HCT116 (cell line): ENCODE data around the gene CDKN2A. TPM values are rescaled to one million over a fixed set of nuclear protein-coding genes. Genes with fewer than 3 reads are reported as not detected.

Source experiments
- ATAC-seq: fragments of 200-7000 bp; cut with Tn5 transposase; 2 replicates; pipeline ENCODE4 v1.9.1; 2020; ENCODE audit warnings: mild to moderate bottlenecking, moderate library complexity
- BruUV-seq: library from RNA; stranded (reverse); fragments of 400-500 nt; replicated peaks from 2 replicates; lab custom pipeline; 2021; lab: Mats Ljungman, UMichigan
- CTCF ChIA-PET: fragments of 300-600 bp; sonication (Branson Sonifier 250); formaldehyde crosslinking; loops from one replicate; lab custom pipeline; 2021; ENCODE audit warnings: antibody characterized with exemption; lab: Charles Lee
- POLR2A ChIA-PET: fragments of 300-600, 350-600 bp; sonication (Branson Sonifier 250); formaldehyde crosslinking; loops from one replicate; lab custom pipeline; 2021; ENCODE audit warnings: antibody characterized with exemption; lab: Charles Lee
- RAD21 ChIA-PET, 2 experiments: fragments of 300-600 bp; sonication (Branson Sonifier 250); formaldehyde crosslinking; loops; one replicate each; lab custom pipeline; 2023; ENCODE audit warnings: low total read pairs in 2 of 2; ENCODE audit not compliant: uncharacterized antibody in 2 of 2, unreplicated experiment in 2 of 2, low non-redundant PET in 1 of 2; lab: Charles Lee
- DNase-seq: peaks from one replicate; pipeline ENCODE4 v3.0.0-alpha.2; 2010; ENCODE audit warnings: low read depth, low spot score
- H2AFZ ChIP-seq: fragments of 200-600 bp; shearing (Covaris generic), sonication (generic); 2 replicates; pipeline ENCODE4 v1.6.1; 2017; ENCODE audit warnings: low read depth, mixed run types, mixed read lengths, antibody characterized with exemption, low read length; ENCODE audit not compliant: poor library complexity, severe bottlenecking
- H3K27ac ChIP-seq: 2 replicates; pipeline ENCODE4 v1.5.1; 2012; ENCODE audit warnings: low read depth, low read length
- H3K27me3 ChIP-seq: fragments of 200-600 bp; sonication (generic); 2 replicates; pipeline ENCODE4 v1.6.1; 2016; ENCODE audit warnings: mixed run types, low read length, mixed read lengths; ENCODE audit not compliant: insufficient read depth
- H3K36me3 ChIP-seq, 2 experiments: fragments of 200-500 bp in 1 of 2; fragments of 200-600 bp in 1 of 2; sonication (Bioruptor generic) in 1 of 2; sonication (generic) in 1 of 2; 2 replicates each; pipeline versions ENCODE4 v1.5.1 to v1.6.1; 2014 to 2016; ENCODE audit warnings: low read length in 2 of 2, inconsistent platforms in 1 of 2, mixed read lengths in 1 of 2, mixed run types in 1 of 2; ENCODE audit not compliant: insufficient read depth in 2 of 2, control insufficient read depth in 1 of 2
- H3K4me1 ChIP-seq, 2 experiments: fragments of 200-600 bp in 1 of 2; sonication (generic) in 1 of 2; 2 replicates each; pipeline versions ENCODE4 v1.5.1 to v1.6.1; 2012 to 2017; ENCODE audit warnings: low read length in 2 of 2, inconsistent platforms in 1 of 2, mild to moderate bottlenecking in 1 of 2, mixed read lengths in 1 of 2, mixed run types in 1 of 2, moderate library complexity in 1 of 2; ENCODE audit not compliant: insufficient read depth in 2 of 2, control insufficient read depth in 1 of 2
- H3K4me2 ChIP-seq: fragments of 200-600 bp; sonication (generic); 2 replicates; pipeline ENCODE4 v1.6.1; 2017; ENCODE audit warnings: mixed run types, low read length, mixed read lengths
- H3K4me3 ChIP-seq, 2 experiments: fragments of 200-600 bp in 1 of 2; sonication (generic) in 1 of 2; replicated peaks in 1 of 2; 2 replicates each; pipeline ENCODE4 v1.5.1; 2011 to 2016; ENCODE audit warnings: low read length in 2 of 2, control low read depth in 1 of 2, low read depth in 1 of 2, mild to moderate bottlenecking in 1 of 2, mixed read lengths in 1 of 2, mixed run types in 1 of 2
- H3K79me2 ChIP-seq: fragments of 200-600 bp; sonication (generic); 2 replicates; pipeline ENCODE4 v1.6.1; 2017; ENCODE audit warnings: mild to moderate bottlenecking, mixed run types, low read length, moderate library complexity, mixed read lengths; ENCODE audit not compliant: insufficient read depth
- H3K9ac ChIP-seq: fragments of 200-600 bp; sonication (generic); 2 replicates; pipeline ENCODE4 v1.6.1; 2016; ENCODE audit warnings: low read length, mixed read lengths
- H3K9me2 ChIP-seq: fragments of 200-600 bp; sonication (generic), shearing (Covaris generic); 2 replicates; pipeline ENCODE4 v1.6.1; 2017; ENCODE audit warnings: mixed run types, mild to moderate bottlenecking, moderate library complexity; ENCODE audit not compliant: insufficient read depth
- H3K9me3 ChIP-seq, 2 experiments: fragments of 200-500 bp in 1 of 2; fragments of 200-600 bp in 1 of 2; sonication (Bioruptor generic) in 1 of 2; sonication (generic) in 1 of 2; 2 replicates each; pipeline ENCODE4 v1.6.1; 2014 to 2017; ENCODE audit warnings: low read length in 2 of 2, mixed read lengths in 2 of 2, inconsistent platforms in 1 of 2, low read depth in 1 of 2, mild to moderate bottlenecking in 1 of 2, mixed run types in 1 of 2, moderate library complexity in 1 of 2; ENCODE audit not compliant: control insufficient read depth in 1 of 2, insufficient read depth in 1 of 2
- H4K20me1 ChIP-seq: fragments of 200-600 bp; sonication (generic), shearing (Covaris generic); 2 replicates; pipeline ENCODE4 v1.6.1; 2017; ENCODE audit warnings: mixed run types, mild to moderate bottlenecking, moderate library complexity; ENCODE audit not compliant: insufficient read depth
- CBX3 ChIP-seq: IDR thresholded peaks from 2 replicates; pipeline ENCODE4 v1.6.1; 2012; ENCODE audit warnings: low read depth
- CEBPB ChIP-seq: IDR thresholded peaks from 2 replicates; pipeline ENCODE4 v1.6.1; 2012; ENCODE audit warnings: low read depth
- EGR1 ChIP-seq: IDR thresholded peaks from 2 replicates; pipeline ENCODE4 v1.6.1; 2012; ENCODE audit warnings: low read depth
- ELF1 ChIP-seq: IDR thresholded peaks from 2 replicates; pipeline ENCODE4 v1.6.1; 2012; ENCODE audit warnings: low read depth, borderline replicate concordance
- EZH2 ChIP-seq: fragments of 200-600 bp; sonication (generic); IDR thresholded peaks from 2 replicates; pipeline ENCODE4 v1.6.1; 2017; ENCODE audit warnings: antibody characterized with exemption, mixed run types
- EZH2phosphoT487 ChIP-seq: fragments of 200-600 bp; IDR thresholded peaks from 2 replicates; pipeline ENCODE4 v1.6.1; 2018; ENCODE audit warnings: antibody characterized with exemption, borderline replicate concordance
- JUND ChIP-seq: IDR thresholded peaks from 2 replicates; pipeline ENCODE4 v1.6.1; 2012
- RAD21 ChIP-seq: IDR thresholded peaks from 2 replicates; pipeline ENCODE4 v1.6.1; 2012; ENCODE audit warnings: low read depth, mild to moderate bottlenecking
- SIN3A ChIP-seq: IDR thresholded peaks from 2 replicates; pipeline ENCODE4 v1.6.1; 2012; ENCODE audit warnings: low read depth
- SP1 ChIP-seq: IDR thresholded peaks from 2 replicates; pipeline ENCODE4 v1.6.1; 2012; ENCODE audit warnings: low read depth
- SRF ChIP-seq: IDR thresholded peaks from 2 replicates; pipeline ENCODE4 v1.6.1; 2012; ENCODE audit warnings: low read depth
- TCF7L2 ChIP-seq: IDR thresholded peaks from 2 replicates; pipeline ENCODE4 v1.7.0; 2011; ENCODE audit warnings: borderline replicate concordance, inconsistent platforms; ENCODE audit not compliant: insufficient read depth, insufficient read length; ENCODE audit errors: extremely low read depth
- YY1 ChIP-seq: IDR thresholded peaks from 2 replicates; pipeline ENCODE4 v1.6.1; 2011; ENCODE audit warnings: low read length, low read depth, moderate library complexity, mild to moderate bottlenecking; ENCODE audit not compliant: insufficient replicate concordance; ENCODE audit errors: extremely low read depth
- ZFX ChIP-seq: fragments of 450-650 bp; IDR thresholded peaks from 2 replicates; pipeline ENCODE4 v1.6.1; 2017
- ZNF274 ChIP-seq: fragments of 200-500 bp; sonication (Bioruptor generic); IDR thresholded peaks from 2 replicates; pipeline ENCODE4 v1.6.1; 2014; ENCODE audit warnings: mild to moderate bottlenecking, low read depth, low read length, inconsistent platforms
- intact Hi-C: fragments of 100-400 bp; cut with micrococcal nuclease; formaldehyde crosslinking; loops from 2 replicates; pipeline ENCODE4 v1.10.0; 2022
- total RNA-seq: library from RNA; stranded (reverse); gene quantifications from one replicate; pipeline ENCODE4 v1.2.1, GENCODE V29; 2021; ENCODE audit not compliant: unreplicated experiment
- TF ChIP-seq, protein P1 (sequence below): IDR thresholded peaks from 2 replicates; pipeline ENCODE4 v1.6.1; 2012
- TF ChIP-seq, protein P2 (sequence below), 3 experiments: fragments of 200-600 bp in 1 of 3; sonication (generic) in 1 of 3; IDR thresholded peaks in 2 of 3; conservative IDR thresholded peaks in 1 of 3; 2 replicates each; pipeline ENCODE4 v1.5.1; 2012 to 2017; ENCODE audit warnings: low read depth in 2 of 3, low read length in 2 of 3, antibody characterized with exemption in 1 of 3, borderline replicate concordance in 1 of 3, control low read depth in 1 of 3, mild to moderate bottlenecking in 1 of 3, mixed read lengths in 1 of 3, mixed run types in 1 of 3, moderate library complexity in 1 of 3; ENCODE audit not compliant: insufficient read depth in 1 of 3
- TF ChIP-seq, protein P3 (sequence below): IDR thresholded peaks from 2 replicates; pipeline ENCODE4 v1.6.1; 2012
- TF ChIP-seq, protein P4 (sequence below): IDR thresholded peaks from 2 replicates; pipeline ENCODE4 v1.6.1; 2011; ENCODE audit warnings: mild to moderate bottlenecking, low read length, moderate library complexity; ENCODE audit not compliant: insufficient replicate concordance; ENCODE audit errors: extremely low read depth
- TF ChIP-seq, protein P5 (sequence below): IDR thresholded peaks from 2 replicates; pipeline ENCODE4 v1.6.1; 2012; ENCODE audit warnings: low read depth

CDKN2A gene
- total RNA-seq, 1 experiment from 2014 or later = 89.7 TPM

DNA sequence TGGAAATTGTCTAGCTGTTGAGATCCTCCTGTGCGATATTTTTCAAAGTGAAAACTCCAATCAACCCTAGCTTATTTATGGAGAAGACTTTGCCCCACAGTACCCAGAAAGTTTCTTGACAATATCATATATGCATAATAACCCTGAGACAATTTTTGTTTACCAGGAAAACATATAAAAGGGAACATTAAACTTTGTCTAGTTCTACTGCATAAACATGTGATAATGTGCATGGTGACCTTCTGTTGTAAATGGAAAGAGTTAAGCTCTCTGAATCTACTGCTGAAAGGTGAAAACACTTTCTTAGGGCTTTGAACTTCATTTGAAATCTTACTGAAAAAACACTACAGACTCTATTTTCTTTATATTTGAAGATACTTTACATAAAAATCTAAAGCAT lies 47.2 kb upstream of the CDKN2A start:
- intact Hi-C loops = loop anchor here (5.0 kb wide), 1 partner anchor 34 kb away; the partner anchor contains the start of gene CDKN2B
- Histone ChIP-seq H3K27ac (no peak overlapping the region), H4K20me1 (no peaks in the 10 kb centered on the region), H3K36me3 (no peaks in the 10 kb centered on the region), H2AFZ (no peak overlapping the region), H3K9ac (no peak overlapping the region), H3K9me2 (no peaks in the 10 kb centered on the region), H3K9me3 (no peaks in the 10 kb centered on the region), H3K27me3 (no peaks in the 10 kb centered on the region), H3K4me2 (peak overlapping the region; percentile 48; the same call in 1 of the 2 replicates), H3K79me2 (no peaks in the 10 kb centered on the region), H3K4me3 (no peak overlapping the region), H3K4me1 (peaks cover 11 to 17% of the 10 kb centered on the region in 2 experiments)
- TF ChIP-seq EZH2 (no peak), YY1 (no peak), TCF7L2 (no peak), EGR1 (no peak), ZNF274 (no peak), RAD21 (no peak), ELF1 (no peak), ZFX (no peak), SIN3A (no peak), CEBPB (no peak), CBX3 (no peak), EZH2phosphoT487 (no peak), SP1 (no peak), SRF (no peak), JUND (no peak)
- TF ChIP-seq, protein P1, sequence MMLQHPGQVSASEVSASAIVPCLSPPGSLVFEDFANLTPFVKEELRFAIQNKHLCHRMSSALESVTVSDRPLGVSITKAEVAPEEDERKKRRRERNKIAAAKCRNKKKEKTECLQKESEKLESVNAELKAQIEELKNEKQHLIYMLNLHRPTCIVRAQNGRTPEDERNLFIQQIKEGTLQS = no peak
- TF ChIP-seq, protein P2, sequence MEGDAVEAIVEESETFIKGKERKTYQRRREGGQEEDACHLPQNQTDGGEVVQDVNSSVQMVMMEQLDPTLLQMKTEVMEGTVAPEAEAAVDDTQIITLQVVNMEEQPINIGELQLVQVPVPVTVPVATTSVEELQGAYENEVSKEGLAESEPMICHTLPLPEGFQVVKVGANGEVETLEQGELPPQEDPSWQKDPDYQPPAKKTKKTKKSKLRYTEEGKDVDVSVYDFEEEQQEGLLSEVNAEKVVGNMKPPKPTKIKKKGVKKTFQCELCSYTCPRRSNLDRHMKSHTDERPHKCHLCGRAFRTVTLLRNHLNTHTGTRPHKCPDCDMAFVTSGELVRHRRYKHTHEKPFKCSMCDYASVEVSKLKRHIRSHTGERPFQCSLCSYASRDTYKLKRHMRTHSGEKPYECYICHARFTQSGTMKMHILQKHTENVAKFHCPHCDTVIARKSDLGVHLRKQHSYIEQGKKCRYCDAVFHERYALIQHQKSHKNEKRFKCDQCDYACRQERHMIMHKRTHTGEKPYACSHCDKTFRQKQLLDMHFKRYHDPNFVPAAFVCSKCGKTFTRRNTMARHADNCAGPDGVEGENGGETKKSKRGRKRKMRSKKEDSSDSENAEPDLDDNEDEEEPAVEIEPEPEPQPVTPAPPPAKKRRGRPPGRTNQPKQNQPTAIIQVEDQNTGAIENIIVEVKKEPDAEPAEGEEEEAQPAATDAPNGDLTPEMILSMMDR (IDR thresholded peaks at IDR 0.05 in 2 of 3, conservative IDR thresholded peaks at IDR 0.05 in 1 of 3; ENCODE audit: borderline replicate concordance in 1 of 3, insufficient read depth in 1 of 3, low read depth in 2 of 3, low read length in 2 of 3) = no peak
- TF ChIP-seq, protein P3, sequence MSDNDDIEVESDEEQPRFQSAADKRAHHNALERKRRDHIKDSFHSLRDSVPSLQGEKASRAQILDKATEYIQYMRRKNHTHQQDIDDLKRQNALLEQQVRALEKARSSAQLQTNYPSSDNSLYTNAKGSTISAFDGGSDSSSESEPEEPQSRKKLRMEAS = no peak
- TF ChIP-seq, protein P4, sequence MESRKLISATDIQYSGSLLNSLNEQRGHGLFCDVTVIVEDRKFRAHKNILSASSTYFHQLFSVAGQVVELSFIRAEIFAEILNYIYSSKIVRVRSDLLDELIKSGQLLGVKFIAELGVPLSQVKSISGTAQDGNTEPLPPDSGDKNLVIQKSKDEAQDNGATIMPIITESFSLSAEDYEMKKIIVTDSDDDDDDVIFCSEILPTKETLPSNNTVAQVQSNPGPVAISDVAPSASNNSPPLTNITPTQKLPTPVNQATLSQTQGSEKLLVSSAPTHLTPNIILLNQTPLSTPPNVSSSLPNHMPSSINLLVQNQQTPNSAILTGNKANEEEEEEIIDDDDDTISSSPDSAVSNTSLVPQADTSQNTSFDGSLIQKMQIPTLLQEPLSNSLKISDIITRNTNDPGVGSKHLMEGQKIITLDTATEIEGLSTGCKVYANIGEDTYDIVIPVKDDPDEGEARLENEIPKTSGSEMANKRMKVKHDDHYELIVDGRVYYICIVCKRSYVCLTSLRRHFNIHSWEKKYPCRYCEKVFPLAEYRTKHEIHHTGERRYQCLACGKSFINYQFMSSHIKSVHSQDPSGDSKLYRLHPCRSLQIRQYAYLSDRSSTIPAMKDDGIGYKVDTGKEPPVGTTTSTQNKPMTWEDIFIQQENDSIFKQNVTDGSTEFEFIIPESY = no peak
- TF ChIP-seq, protein P5, sequence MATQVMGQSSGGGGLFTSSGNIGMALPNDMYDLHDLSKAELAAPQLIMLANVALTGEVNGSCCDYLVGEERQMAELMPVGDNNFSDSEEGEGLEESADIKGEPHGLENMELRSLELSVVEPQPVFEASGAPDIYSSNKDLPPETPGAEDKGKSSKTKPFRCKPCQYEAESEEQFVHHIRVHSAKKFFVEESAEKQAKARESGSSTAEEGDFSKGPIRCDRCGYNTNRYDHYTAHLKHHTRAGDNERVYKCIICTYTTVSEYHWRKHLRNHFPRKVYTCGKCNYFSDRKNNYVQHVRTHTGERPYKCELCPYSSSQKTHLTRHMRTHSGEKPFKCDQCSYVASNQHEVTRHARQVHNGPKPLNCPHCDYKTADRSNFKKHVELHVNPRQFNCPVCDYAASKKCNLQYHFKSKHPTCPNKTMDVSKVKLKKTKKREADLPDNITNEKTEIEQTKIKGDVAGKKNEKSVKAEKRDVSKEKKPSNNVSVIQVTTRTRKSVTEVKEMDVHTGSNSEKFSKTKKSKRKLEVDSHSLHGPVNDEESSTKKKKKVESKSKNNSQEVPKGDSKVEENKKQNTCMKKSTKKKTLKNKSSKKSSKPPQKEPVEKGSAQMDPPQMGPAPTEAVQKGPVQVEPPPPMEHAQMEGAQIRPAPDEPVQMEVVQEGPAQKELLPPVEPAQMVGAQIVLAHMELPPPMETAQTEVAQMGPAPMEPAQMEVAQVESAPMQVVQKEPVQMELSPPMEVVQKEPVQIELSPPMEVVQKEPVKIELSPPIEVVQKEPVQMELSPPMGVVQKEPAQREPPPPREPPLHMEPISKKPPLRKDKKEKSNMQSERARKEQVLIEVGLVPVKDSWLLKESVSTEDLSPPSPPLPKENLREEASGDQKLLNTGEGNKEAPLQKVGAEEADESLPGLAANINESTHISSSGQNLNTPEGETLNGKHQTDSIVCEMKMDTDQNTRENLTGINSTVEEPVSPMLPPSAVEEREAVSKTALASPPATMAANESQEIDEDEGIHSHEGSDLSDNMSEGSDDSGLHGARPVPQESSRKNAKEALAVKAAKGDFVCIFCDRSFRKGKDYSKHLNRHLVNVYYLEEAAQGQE = no peak
- ATAC-seq (no peak), DNase-seq (no peak)
- no TSS peak for BruUV-seq
- ChIA-PET RAD21 (interaction anchor here in 1 of 2 experiments (0.5 kb wide), 1 partner anchor 196 kb away, joined by 3 read pairs; no protein-coding TSS in a partner anchor), CTCF (interaction anchor here (1.0 to 2.2 kb wide), 3 partner anchors 33 to 229 kb away, joined by 5 to 11 read pairs (median 6); partner anchors contain the start of gene CDKN2B), POLR2A (interaction anchor here (0.6 to 0.9 kb wide), 2 partner anchors 32 to 47 kb away, joined by 3 read pairs; partner anchors contain the start of genes CDKN2B and CDKN2B-AS1)
